HG03159 (cell line): ENCODE results near the gene SNRNP48.

Source experiments
- ATAC-seq: cut with Tn5 transposase; IDR thresholded peaks from one replicate; pipeline ENCODE4 v1.9.1; 2021; ENCODE audit warnings: mild to moderate bottlenecking, moderate library complexity; ENCODE audit not compliant: unreplicated experiment

The SNRNP48 gene, protein sequence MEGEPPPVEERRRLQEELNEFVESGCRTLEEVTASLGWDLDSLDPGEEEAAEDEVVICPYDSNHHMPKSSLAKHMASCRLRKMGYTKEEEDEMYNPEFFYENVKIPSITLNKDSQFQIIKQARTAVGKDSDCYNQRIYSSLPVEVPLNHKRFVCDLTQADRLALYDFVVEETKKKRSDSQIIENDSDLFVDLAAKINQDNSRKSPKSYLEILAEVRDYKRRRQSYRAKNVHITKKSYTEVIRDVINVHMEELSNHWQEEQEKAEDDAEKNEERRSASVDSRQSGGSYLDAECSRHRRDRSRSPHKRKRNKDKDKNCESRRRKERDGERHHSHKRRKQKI

DNA sequence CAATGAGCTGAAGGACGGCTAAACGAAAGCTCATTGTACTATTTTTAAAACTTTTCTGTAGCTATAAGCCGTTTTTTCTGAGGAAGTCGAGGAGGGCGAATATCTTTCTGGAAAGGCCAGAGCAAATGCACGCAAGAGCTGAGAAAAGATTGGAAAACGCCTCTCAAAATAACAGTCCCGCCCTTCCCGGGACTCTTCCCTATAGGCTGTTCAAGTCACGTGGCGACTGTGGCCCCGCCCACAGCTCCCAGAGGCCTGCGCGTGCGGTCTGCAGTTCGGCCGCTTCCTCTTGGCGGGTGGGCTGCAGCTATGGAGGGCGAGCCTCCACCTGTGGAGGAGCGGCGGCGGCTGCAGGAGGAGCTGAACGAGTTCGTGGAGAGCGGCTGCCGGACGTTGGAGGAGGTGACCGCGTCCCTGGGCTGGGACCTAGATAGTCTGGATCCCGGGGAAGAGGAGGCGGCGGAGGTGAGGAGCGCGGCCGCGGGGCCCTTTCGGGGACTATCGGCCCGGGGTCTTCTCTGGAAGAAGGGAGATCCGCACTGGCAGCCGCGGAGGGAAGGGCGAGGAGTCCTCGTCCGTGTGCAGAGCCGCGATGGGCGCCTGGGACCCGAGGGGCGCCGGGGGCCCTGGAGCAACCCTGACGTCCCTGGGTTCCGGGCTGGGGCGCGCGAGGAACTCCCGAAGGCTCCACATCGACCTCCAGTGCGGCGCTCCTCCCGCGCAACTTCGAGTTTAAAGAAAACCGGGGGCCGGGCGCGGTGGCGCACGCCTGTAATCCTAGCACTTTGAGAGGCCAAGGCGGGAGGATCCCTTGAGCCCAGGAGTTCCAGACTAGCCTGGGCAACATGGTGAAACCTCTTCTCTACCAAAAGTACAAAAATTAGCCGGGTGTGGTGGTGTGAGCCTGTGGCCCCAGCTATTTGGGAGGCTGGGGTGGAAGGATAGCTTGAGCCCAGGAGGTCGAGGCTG lies at the start of gene SNRNP48:
Gene SNRNP48, plus strand, starts transcription at position 250 of the 969 bp plus-strand sequence. Its CDS starts 60 bp downstream, at position 310.
- peak; percentile 100 for ATAC-seq

DNA sequence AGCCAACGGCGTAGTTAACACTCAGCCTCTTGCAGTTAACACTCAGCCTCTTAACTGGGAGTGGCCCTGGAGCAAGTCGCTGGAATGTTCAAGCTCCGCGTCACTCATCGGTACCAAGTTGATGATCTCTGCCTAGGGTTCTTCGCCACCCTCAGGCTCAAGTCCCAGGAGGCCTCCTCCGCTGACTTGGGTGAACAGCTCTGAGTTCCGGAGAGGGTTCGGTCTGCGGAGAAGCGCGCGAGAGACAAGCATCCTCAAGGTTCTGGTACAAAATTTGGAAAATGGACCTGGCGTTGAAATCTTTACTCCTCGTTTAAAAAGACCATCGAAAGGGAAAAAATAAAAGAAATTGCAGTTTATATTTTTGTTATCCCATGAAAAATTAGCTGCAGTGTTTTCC lies 49.4 kb upstream of the SNRNP48 start:
- no peak for ATAC-seq

DNA sequence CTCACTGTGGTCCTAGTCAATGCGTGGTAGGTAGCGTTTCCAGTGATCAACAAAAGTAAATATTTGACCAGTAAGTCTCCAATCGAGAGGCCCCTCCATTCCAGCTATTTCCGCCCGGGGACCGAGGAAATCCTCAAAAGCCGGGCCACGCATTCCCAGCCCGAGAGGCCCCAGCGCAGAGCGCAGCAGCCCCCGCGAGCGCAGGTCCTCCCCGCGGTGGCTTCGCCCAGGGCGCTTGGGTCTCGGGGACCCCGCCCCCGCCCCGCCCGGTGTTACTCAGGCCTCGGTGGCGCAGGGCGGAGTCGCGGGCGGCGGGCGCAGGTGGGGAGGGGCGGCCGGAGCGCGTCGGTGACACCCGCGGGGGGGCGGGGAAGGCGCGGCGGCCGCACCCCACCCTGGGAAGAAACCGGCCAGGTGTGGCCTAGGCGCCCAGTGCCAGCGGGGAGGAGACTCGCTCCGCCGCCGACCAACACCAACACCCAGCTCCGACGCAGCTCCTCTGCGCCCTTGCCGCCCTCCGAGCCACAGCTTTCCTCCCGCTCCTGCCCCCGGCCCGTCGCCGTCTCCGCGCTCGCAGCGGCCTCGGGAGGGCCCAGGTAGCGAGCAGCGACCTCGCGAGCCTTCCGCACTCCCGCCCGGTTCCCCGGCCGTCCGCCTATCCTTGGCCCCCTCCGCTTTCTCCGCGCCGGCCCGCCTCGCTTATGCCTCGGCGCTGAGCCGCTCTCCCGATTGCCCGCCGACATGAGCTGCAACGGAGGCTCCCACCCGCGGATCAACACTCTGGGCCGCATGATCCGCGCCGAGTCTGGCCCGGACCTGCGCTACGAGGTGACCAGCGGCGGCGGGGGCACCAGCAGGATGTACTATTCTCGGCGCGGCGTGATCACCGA lies 48.6 kb upstream of the SNRNP48 start, which contains the start of gene DSP:
Gene DSP, plus strand, starts transcription at position 497 of the 890 bp plus-strand sequence. Its CDS starts 245 bp downstream, at position 742.
- ATAC-seq, result peak; percentile 42

DNA sequence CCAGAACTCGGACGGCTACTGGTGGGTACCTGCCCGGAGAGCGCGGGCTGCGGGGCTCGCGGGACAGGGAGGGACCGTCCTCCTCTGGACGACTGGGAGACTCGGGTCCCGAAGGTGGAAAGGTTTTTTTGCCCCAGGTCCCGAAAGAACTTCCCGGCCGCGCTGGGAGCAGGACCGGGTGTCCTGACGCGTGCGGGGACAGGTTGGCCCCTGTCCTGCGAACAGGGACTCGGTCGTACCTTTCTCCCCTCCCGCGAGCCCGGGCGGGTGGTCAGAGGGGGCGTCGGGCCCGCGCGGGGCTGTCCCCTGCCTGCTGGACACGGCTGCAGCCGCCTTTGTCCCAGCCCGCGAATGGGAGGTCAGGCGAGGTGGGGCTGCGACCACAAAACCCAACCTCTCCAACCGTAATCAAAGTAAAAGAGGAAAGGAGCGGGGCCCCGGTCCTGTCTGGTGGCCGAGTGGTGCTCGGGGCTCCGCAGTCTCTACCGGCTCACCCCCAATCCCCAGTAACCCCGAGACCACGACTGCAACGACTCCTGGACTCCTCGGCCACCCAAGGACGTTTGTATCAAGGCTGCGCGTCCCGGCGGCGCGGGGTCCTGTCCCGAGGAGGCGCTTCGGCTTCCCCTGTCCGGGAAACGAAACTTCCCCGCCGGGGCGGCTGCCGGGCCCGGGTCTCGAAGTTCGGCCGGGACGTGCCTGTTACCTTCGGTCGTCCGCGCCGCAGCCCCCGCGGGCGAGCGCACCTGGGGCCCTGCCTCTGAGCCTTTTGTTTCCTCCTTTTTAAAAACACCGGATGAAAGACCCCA lies 47.7 kb upstream of the SNRNP48 start:
- ATAC-seq, result no peak

DNA sequence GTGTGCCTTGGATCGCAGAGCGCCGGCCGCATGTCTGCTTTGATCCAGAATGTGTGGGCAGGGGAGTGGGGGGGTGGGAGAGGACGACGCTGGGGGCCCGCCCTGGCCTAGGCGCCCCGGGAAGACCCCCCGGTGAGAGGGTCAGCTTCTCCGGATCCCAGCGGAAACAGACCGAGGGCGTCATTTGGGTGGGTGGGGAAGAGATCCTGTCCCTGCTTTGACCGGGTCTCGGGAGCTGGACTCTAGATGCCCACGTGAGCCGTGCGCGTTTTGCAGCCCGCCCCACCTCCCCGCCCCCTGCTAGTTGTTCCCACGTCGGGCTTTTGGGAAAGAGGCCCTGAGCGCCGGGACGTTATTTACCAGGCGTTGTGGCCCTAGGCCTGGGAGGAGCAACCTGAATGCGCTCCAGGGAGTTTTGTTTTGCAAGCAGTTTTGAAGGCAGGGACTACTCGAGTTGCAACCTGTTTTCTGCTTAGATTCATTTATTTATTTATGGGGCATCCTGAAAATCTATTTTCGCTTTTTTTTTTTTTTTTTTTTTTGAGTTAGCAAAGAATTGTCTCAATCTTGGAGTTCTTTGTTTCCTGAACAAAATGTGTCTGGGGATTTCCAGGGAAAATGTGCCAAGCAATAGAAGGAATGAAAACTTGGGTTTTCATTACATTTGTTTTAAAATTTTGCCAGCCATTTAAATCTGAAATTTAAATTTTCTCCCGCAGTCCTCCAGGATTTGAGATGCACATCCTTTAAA lies 46.9 kb upstream of the SNRNP48 start:
- ATAC-seq, result no peak

DNA sequence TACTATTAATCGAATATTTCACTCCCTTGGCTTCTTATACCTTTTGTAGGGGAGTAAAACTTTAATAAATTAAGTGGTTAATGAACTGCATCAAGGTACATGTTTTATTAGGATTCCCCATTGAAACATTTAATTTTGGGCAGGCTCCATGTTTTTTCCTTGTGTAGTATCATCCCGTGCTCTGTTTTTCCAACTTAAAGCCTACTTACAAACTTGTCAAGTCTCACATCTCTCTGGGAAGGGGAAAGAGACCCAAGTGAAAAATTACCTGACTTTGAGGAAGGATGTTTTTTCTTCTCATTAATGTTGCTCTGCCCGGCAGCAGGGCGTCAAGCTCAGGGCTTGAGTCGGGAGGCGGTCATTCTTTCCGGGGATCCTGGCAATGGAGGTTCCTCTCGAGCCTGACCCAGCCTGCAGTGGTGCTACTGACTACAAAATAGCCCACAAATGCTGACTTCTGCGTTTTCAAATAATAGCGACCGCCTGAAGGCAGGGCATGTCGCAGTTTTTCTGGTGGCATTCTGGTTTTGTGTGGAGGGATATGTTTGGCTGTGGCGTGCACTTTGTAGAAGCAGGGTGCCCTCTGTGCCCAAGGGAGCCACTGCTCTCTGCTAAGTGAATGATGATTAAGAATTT lies 46.1 kb upstream of the SNRNP48 start:
- no peak for ATAC-seq

DNA sequence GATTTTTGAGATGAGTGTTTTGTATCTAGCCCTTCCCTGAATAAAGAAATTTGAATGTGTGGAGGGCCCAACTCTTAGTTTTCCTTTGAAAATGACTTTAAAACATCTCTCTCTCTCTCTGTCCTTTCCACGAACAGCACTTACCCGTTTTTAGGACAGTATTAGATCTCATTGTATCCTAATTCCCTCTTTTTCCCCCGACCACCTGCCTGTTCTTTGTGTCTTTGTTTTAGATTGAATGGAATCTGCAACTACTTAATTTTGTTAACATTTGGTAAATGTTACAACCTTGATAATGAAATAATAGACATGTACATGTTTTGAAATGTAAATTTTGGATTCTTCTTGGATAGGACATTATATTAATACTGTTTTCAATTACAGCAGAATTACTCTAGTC lies 45.4 kb upstream of the SNRNP48 start:
- no peak for ATAC-seq

DNA sequence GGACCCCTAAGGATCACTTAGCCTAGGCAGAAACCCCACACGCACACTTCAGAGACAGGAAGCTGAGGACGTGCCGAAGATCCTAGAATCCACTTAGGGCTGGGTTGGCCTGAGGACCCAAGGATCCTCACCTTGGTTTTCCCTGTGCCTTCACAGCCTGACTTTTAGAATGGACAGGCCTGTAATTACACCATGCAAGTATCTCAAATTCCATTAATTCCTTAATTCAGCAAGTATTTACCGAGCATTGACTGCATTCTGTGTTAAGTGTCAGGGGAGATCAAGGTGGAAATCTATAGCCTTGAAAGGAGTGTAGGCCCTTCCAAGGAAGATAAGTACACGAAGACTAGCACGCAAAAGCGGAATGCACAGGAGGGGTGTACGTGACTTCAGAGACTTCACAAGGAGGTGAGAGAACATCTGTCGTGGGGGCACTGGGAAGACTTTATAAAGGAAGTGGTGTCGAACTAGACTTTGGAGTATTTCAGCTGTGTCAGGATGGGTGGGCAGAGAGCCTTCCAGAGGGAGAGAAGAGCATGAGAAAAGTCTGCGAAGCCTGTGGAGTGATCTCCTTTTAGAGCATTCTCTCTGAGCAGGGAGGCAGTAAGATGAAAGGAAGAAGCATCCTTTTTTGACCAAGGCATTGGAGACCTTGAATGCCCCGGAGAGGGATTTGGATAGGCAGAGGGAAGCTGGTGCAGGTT lies 44.5 kb upstream of the SNRNP48 start:
- ATAC-seq, result no peak

DNA sequence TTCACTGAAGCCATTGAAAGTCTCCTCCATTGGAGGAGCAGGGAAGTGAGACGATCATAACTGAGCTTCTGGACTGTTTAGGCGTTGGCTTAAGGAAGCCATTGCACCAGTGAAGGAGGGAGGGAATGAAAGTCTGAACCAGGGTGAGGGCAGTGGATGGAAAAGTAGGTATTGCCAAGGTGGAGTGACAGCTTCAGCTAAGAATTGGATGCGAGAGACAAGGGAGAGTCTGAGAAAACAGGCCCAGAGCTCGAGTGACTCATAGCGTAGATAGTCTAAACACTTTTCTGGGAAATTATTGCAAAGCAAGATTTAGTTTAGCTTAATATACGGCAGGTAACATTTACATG lies 44.0 kb upstream of the SNRNP48 start:
- ATAC-seq, result no peak

DNA sequence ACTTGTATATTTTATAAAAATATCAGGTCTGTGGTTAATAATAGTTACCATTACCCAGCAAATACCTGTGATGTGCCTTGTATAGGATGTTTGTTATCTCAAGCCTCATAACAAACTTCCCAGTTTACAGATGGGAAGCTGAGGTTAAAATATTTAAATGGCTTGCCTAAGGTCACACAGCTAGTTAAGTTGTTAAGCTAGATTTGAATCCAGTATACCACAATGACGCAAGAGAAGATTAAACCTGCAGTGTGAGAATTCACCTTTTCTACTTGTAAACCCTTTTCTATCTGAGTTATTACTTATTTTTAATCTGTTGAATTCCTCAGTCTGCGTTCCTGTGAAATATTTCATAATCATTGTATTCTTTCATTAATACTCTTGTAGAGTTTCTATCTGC lies 43.6 kb upstream of the SNRNP48 start:
- no peak for ATAC-seq

DNA sequence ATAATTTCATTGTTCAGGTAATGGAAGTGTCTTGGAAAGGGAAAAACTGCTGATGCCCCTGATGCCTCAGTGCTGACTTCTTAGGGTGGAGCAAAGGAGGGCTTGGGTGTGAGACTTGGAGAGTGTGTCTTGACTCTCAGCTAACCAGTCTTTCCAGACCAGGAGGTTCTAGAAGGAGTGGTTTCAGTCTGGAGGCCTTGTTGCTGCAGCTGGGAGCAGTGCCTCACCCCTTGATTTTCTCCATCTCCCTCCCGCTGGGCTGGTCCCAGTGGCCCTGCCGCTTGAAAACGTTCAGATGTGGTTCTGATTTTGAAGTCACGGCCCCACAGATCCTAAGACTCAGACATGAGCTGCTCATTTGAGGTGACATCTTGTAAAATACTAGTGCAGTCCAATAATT lies 43.1 kb upstream of the SNRNP48 start:
- ATAC-seq, result no peak

DNA sequence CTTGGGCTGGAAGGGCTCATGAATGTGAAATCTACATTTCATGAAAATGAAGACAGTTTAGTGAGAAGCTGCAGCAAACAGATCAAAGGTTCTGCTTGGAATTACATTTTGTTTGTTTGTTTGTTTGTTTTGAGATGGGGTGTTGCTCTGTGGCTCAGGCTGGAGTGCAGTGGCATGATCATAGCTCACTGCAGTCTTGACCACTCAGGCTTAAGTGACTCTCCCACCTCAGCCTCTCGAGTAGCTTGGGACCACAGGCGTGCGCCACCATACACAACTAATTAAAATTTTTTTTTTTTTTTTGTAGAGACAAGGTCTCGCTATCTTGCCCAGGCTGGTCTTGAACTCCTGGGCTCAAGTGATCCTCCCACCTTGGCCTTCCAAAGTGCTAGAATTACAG lies 42.7 kb upstream of the SNRNP48 start:
- no peak for ATAC-seq

DNA sequence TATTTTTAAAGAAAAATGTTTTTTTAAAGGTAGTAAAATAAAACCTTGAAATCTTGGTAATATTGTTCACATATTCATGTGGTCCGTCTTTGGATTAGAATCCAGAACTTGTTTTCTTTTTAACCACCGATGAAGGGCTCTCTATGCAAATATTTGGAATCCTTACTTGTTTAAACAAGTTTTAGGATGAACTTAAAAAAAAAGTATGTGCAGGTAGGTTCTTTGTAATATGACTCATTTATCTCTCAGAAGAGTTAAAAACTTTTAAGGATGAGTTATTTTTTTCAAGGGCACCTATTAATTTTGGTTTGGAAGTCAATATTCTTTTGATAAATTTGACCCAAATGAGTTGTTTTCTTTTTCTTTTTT lies 39.6 kb upstream of the SNRNP48 start:
- ATAC-seq, result no peak

DNA sequence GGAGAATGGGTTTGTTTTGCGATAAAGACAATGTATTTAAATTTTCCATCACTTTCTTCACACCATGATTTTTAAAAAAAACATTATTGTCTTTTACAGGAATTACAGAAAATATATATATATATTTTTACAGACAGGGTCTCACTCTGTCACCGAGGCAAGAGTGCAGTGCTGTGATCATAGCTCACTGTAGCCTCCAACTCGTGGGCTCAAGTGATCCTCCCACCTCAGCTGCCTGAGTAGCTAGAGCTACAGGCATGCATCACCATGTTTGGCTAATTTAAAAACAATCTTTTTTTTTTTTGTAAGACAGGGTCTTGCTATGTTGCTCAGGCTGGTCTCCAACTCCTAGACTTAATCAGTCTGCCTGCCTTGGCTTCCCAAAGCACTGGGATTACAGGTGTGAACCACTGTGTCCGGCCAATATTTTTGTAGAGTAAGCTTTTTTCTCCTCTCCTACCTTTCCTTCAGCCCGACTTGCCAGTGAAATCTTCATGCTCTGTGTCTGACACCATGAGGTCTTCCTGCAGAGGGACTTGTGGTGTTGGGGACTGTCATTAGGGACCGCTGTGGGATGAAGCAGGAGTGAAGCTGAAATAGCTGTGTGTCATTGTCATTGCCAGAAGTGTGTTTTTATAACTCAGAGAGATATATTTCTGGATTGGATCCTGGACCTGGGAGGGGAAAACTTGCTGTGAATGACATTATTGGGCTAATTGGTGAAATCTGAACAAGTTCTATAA lies 35.3 kb upstream of the SNRNP48 start:
- no peak for ATAC-seq

DNA sequence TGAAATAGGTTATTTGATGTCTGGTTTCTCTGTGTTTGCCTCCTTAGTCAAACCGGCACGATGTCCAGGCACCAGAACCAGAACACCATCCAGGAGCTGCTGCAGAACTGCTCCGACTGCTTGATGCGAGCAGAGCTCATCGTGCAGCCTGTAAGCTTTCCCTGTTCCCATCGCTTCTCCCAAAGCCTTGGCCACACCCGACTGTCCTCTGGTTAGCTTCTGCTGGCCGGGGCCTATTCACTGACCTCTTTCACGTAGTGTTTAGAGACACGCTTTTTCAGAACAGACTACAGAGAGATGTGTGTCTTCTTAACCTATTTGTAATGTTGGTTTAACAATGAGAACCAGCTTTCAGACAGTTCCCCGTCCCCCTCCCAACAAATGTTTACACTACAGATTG lies 34.3 kb upstream of the SNRNP48 start:
- no peak for ATAC-seq

DNA sequence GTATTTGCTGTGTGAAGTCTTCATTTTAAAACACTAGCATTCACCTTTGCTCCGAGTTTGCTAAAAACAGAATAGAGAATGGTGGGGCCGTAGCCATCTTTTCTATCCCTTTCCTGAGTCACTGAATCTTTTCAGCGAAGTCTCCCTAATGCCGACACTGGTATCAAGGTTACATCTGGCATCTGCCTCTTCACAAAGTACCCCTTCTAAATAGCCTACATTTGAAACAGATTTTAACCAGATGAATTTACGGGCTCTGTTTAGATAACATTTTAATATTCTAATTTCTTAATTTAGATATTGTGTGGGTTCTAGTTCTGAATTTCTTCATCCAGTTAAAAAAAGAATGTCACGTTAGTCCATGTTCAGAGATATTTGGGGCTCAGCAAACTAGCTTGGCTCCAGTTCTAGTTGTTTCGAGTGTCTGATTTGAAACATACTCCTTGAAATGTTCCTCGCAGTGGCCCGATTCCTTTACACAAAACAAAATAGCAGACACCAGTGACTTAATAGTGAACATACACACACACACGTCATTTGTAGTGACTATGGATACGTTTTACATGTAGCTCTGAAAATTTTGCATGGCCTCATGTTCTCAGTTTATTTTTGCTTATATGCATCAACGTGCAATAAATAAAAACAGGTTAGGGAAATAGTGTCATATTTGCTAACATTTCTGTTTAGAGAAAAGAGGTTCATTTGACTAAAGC lies 33.4 kb upstream of the SNRNP48 start:
- ATAC-seq, result no peak

DNA sequence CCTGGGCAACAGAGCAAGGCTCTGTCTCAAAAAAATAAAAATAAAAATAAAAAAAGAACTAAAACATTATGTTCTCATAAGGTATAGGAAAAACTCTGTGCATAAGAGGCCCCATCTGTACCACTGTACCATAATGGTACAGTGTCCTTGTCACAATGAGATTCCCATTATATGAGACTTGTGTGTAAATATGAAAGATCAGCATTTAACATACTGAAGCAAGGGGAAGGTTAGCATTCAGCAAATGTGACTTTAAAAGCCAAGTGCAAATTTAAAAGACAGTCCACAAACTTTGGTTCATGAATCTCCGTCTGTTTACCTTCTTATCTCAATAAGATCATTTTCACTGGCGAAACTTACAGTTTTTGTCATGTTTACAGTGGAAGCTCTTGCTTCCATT lies 32.3 kb upstream of the SNRNP48 start:
- ATAC-seq, result no peak
